GM12873 (cell line): ENCODE results near the gene ZNF514.

Source experiments
- CTCF ChIP-seq: IDR thresholded peaks from 2 replicates; pipeline ENCODE4 v1.5.1; 2012; ENCODE audit warnings: low read depth, mild to moderate bottlenecking, moderate library complexity, low read length, control low read depth; ENCODE audit not compliant: insufficient read depth; ENCODE audit errors: missing control alignments

ZNF514 gene

GRCh38 chr2:95165371-95166064 is 5.9 kb upstream of the ZNF514 start, which contains the start of gene ZNF2:
Gene ZNF2, plus strand, starts transcription at chr2:95165809. Its CDS starts 10,418 bp downstream, at chr2:95176227.
- no peak for TF ChIP-seq CTCF

GRCh38 chr2:95165030-95165370 is 5.4 kb upstream of the ZNF514 start:
- no peak for TF ChIP-seq CTCF

GRCh38 chr2:95158891-95159619 is 593 bp downstream of the ZNF514 start:
- TF ChIP-seq CTCF: no peak

GRCh38 chr2:95158441-95158840 is 1.2 kb downstream of the ZNF514 start:
- TF ChIP-seq CTCF: no peak

GRCh38 chr2:95149397-95149984 is 10.2 kb downstream of the ZNF514 start:
- no peak for TF ChIP-seq CTCF

- TF ChIP-seq CTCF: no peak
Measured at GRCh38 chr2:95143838-95144237, 15.8 kb downstream of the ZNF514 start.

- no peak for TF ChIP-seq CTCF
Measured at GRCh38 chr2:95138702-95139101, 20.9 kb downstream of the ZNF514 start.
